GM12878 (cell line): ENCODE measurements around the gene SLC6A9.

Experiments used
- BCLAF1 ChIP-seq: fragments of 450-650 bp; IDR thresholded peaks from 2 replicates; pipeline ENCODE4 v1.6.1; 2017; ENCODE audit warnings: antibody characterized with exemption, mild to moderate bottlenecking, moderate library complexity
- CTCF ChIP-seq, 3 experiments: IDR thresholded peaks in 2 of 3; conservative IDR thresholded peaks in 1 of 3; 2 replicates each; pipeline ENCODE4 v1.5.1; 2011; ENCODE audit warnings: low read depth in 3 of 3, low read length in 3 of 3, mild to moderate bottlenecking in 3 of 3, control low read depth in 2 of 3, moderate library complexity in 2 of 3, inconsistent platforms in 1 of 3, mixed read lengths in 1 of 3; ENCODE audit not compliant: control insufficient read depth in 2 of 3, insufficient read depth in 1 of 3; ENCODE audit errors: extremely low read depth in 1 of 3
- E2F4 ChIP-seq: IDR thresholded peaks from 2 replicates; pipeline ENCODE4 v1.6.1; 2012; ENCODE audit warnings: low read depth, low read length, improper control_type of control experiment
- EED ChIP-seq: sonication (generic); IDR thresholded peaks from 2 replicates; pipeline ENCODE4 v1.6.1; 2016; ENCODE audit warnings: antibody characterized with exemption, low read depth
- ELK1 ChIP-seq: IDR thresholded peaks from 2 replicates; pipeline ENCODE4 v1.6.1; 2012; ENCODE audit warnings: low read depth, low read length, improper control_type of control experiment
- FOXM1 ChIP-seq: IDR thresholded peaks from 2 replicates; pipeline ENCODE4 v1.6.1; 2012; ENCODE audit warnings: low read depth, mild to moderate bottlenecking, inconsistent platforms, low read length, moderate library complexity
- HCFC1 ChIP-seq: fragments of 150-350 bp; IDR thresholded peaks from 2 replicates; pipeline ENCODE4 v1.6.1; 2014; ENCODE audit warnings: low read length
- JUNB ChIP-seq: IDR thresholded peaks from 2 replicates; pipeline ENCODE4 v1.6.1; 2016; ENCODE audit warnings: antibody characterized with exemption, mild to moderate bottlenecking
- MEF2A ChIP-seq: IDR thresholded peaks from 2 replicates; pipeline ENCODE4 v1.6.1; 2011; ENCODE audit warnings: low read depth, mild to moderate bottlenecking, low read length, moderate library complexity; ENCODE audit not compliant: insufficient read depth
- NRF1 ChIP-seq: conservative IDR thresholded peaks from 2 replicates; pipeline ENCODE4 v1.6.1; 2011; ENCODE audit warnings: mild to moderate bottlenecking, low read depth, low read length, improper control_type of control experiment
- PRDM15 ChIP-seq: fragments of 450-650 bp; formaldehyde crosslinking; IDR thresholded peaks from 2 replicates; pipeline ENCODE4 v1.4.0; 2020; ENCODE audit warnings: mild to moderate bottlenecking, moderate library complexity
- SIN3A ChIP-seq: IDR thresholded peaks from 2 replicates; pipeline ENCODE4 v1.6.1; 2012; ENCODE audit warnings: low read depth, low read length, improper control_type of control experiment

- TF ChIP-seq JUNB = no peak
- TF ChIP-seq SIN3A = no peak
- TF ChIP-seq PRDM15 (CRISPR knock-in tag) = no peak
- no peak for TF ChIP-seq FOXM1
- TF ChIP-seq BCLAF1 = no peak
- no peak for TF ChIP-seq MEF2A
- no peak for TF ChIP-seq CTCF (IDR thresholded peaks at IDR 0.05 in 2 of 3, conservative IDR thresholded peaks at IDR 0.05 in 1 of 3; ENCODE audit: control insufficient read depth in 2 of 3, extremely low read depth in 1 of 3, insufficient read depth in 1 of 3, low read depth in 3 of 3, low read length in 3 of 3)
- TF ChIP-seq ELK1 = no peak
- TF ChIP-seq EED = no peak
- no peak for TF ChIP-seq E2F4
- no peak for TF ChIP-seq HCFC1
- no peak for TF ChIP-seq NRF1
Observed at GRCh38 chr1:44057293-44057692, 26.0 kb upstream of the SLC6A9 start.
